Spleen (tissue), 11 donors: ENCODE data around the gene HMX2. TPM values are rescaled to one million over a fixed set of nuclear protein-coding genes. Genes with fewer than 3 reads are reported as not detected.

Source experiments
- DNase-seq: peaks from one replicate; pipeline ENCODE4 v3.0.0-alpha.2; 2020
- H3K27ac ChIP-seq, 8 donors: fragments of 200-600 bp; sonication (generic) in 7 of 8; 1 replicate in 4 of 8; 2 replicates in 4 of 8; pipeline versions ENCODE4 v1.5.0 to v1.8.0; 2016 to 2021; ENCODE audit warnings: inconsistent platforms in 4 of 8, mild to moderate bottlenecking in 4 of 8, moderate library complexity in 1 of 8
- H3K27me3 ChIP-seq, 7 donors: fragments of 200-600 bp; sonication (generic) in 6 of 7; replicated peaks in 1 of 7; 1 replicate in 4 of 7; 2 replicates in 3 of 7; pipeline versions ENCODE4 v1.5.0 to v1.8.0; 2016 to 2021; ENCODE audit warnings: inconsistent platforms in 3 of 7, mild to moderate bottlenecking in 1 of 7
- H3K36me3 ChIP-seq, 6 donors: fragments of 200-600 bp; sonication (generic) in 5 of 6; 1 replicate in 4 of 6; 2 replicates in 2 of 6; pipeline versions ENCODE4 v1.5.0 to v1.8.0; 2016 to 2021; ENCODE audit warnings: inconsistent platforms in 2 of 6
- H3K4me1 ChIP-seq, 6 donors: fragments of 200-600 bp; sonication (generic) in 5 of 6; 1 replicate in 3 of 6; 2 replicates in 3 of 6; pipeline versions ENCODE4 v1.5.0 to v1.8.0; 2016 to 2021; ENCODE audit warnings: inconsistent platforms in 3 of 6
- H3K4me3 ChIP-seq, 8 donors: fragments of 200-600 bp; sonication (generic) in 7 of 8; 1 replicate in 4 of 8; 2 replicates in 4 of 8; pipeline versions ENCODE4 v1.5.0 to v1.8.0; 2016 to 2021; ENCODE audit warnings: inconsistent platforms in 4 of 8, mild to moderate bottlenecking in 4 of 8, moderate library complexity in 2 of 8
- H3K9me3 ChIP-seq, 8 donors: fragments of 200-600 bp; sonication (generic) in 7 of 8; 1 replicate in 4 of 8; 2 replicates in 4 of 8; pipeline versions ENCODE4 v1.5.0 to v1.8.0; 2016 to 2021; ENCODE audit warnings: inconsistent platforms in 4 of 8
- POLR2A ChIP-seq, 3 donors: fragments of 450-650 bp; IDR thresholded peaks; one replicate each; pipeline ENCODE4 v1.5.1; 2017; ENCODE audit warnings: antibody characterized with exemption in 3 of 3, mild to moderate bottlenecking in 1 of 3
- POLR2AphosphoS5 ChIP-seq, 3 donors: sonication (generic); formaldehyde crosslinking; IDR thresholded peaks; one replicate each; pipeline ENCODE4 v1.5.1; 2017; ENCODE audit warnings: antibody characterized with exemption in 3 of 3
- WGBS, 5 donors: extraction: QIAGEN DNeasy Blood & Tissue Kit in 3 of 5; methylation state at CpG; one replicate each; pipeline versions ENCODE4 v1.1.5 to v1.1.7; 2013 to 2018; 5-methylcytosine and 5-hydroxymethylcytosine counted together
- intact Hi-C: fragments of 100-400 bp; cut with DNase I; formaldehyde crosslinking; loops from one replicate; pipeline ENCODE4 v1.15.0; 2023; ENCODE audit warnings: low total_unique reads
- polyA plus RNA-seq, 3 donors: library from polyadenylated mRNA; stranded (reverse); fragments of 200-250 nt; gene quantifications; one replicate each; pipeline ENCODE4 v1.2.1, GENCODE V29; 2013
- total RNA-seq, 7 donors: library from RNA; depleted of rRNA in 3 of 7; stranded (reverse); fragments of >200 nt in 3 of 7; fragmentation: NEBNext Ultra II Directional in 4 of 7; extraction: Animal tissue kit (Norgen Biotek cat#: 25700) in 4 of 7; gene quantifications; one replicate each; pipeline versions ENCODE4 v1.1.0 to v1.2.1, GENCODE V29; 2016 to 2021
- TF ChIP-seq, protein P1 (sequence below), 11 experiments: fragments of 200-600 bp in 7 of 11; fragments of 450-650 bp in 4 of 11; sonication (generic) in 4 of 11; IDR thresholded peaks in 8 of 11; conservative IDR thresholded peaks in 3 of 11; 1 replicate in 7 of 11; 2 replicates in 4 of 11; pipeline versions ENCODE4 v1.4.0 to v1.8.0; 2016 to 2021; ENCODE audit warnings: antibody characterized with exemption in 11 of 11, inconsistent platforms in 4 of 11, mild to moderate bottlenecking in 1 of 11
- donor health status: healthy with polysubstance abuse.
- donor health status: DM: no; HTN: no; CAD: no; lungs with moderate emphysema.
- donor health status: DM: no; HTN: no; CAD: no.
- donor health status: Bipolar disorder and iron deficiency.
- donor health status: healthy.
- donor health status: DM: no; HTN: no; CAD: no.
- donor health status: DM: yes; HTN: yes; CAD: no.

The HMX2 gene
- total and polyA plus RNA-seq, 10 donors: 0.08 TPM; not detected in 9

DNA sequence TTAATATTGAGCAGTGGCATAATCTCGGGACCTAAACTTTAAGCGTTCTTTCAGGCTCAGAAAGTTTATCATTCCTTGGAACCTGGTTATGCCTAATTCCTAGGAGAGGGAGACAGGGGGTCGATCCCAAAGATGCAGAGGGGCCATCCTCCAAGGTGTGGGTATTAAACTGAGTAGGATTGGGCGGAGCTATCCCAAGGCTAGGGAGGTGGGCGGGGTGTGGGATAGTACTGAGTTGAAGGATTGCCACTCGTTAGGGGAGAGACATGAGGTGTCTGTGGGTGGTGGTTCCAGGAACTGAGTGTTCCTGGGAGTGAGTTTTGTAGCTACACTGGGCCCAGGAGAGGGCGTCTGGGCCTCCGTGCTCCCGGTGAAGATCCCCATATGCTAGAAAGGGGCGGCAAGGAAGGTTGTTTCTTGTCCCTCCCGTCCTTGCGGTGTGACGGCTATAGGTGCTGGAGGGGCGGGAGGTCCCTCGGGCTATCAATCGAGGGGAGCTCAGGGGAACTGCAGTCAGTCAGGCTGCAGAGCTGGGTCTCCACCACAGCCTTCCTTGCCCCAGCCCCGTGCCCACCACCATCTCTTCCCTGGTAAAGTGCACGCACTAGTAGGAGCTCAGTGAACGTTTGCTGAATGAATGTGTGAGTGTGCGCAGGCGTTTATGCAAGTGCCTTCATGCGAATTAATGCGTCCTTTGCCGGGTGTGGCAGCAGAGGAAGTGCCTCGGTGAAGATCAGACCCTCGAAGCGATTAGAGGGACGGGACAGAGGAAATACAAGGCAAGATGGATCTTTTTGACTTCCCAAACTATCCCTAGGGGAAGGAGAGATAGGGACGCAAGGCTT lies 3.0 kb upstream of the HMX2 start:
- intact Hi-C loops: no loop called here

DNA sequence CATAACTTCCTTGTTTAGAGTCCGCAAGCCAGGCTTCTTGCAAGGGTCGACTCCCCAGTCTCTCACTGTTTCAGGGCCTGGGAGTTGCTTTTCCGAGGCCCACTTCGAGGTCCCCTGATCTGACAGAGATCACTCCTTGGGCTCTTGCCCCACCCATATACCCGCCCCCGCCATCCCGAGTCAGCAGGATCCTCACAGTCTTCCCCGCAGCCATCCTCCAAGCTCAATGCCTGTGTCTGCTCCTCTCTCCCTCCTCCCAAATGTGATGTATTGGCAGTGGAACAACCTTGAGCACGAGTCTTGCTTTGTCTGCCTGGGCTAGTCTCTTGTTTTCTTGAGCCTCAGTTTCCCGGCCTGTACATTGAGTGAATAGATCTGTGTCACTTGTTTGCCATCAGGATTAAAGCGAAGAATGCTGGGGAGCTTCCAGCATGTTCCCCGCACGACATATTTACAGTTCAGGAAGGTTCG lies 2.4 kb upstream of the HMX2 start:
- H3K9me3 ChIP-seq: no peaks in the 10 kb centered on the region
- H3K4me1 ChIP-seq: peaks cover 27 to 83% (median 74%) of the 10 kb centered on the region in 6 donors
- H3K36me3 ChIP-seq: no peaks in the 10 kb centered on the region
- no peak overlapping the region for H3K27ac ChIP-seq
- peak overlapping the region in 3 of 8 donors; percentile 3 to 49 (median 13) for H3K4me3 ChIP-seq
- H3K27me3 ChIP-seq: peaks cover 45 to 100% (median 100%) of the 10 kb centered on the region in 7 donors
- 8 to 13% (median 8%) methylated on average over 14 of the region's 14 CpGs for WGBS, 5 donors
- intact Hi-C loops: no loop called here
- no peak for DNase-seq
- no peak for TF ChIP-seq POLR2AphosphoS5 (IDR thresholded peaks at IDR 0.05)
- TF ChIP-seq, protein P1, sequence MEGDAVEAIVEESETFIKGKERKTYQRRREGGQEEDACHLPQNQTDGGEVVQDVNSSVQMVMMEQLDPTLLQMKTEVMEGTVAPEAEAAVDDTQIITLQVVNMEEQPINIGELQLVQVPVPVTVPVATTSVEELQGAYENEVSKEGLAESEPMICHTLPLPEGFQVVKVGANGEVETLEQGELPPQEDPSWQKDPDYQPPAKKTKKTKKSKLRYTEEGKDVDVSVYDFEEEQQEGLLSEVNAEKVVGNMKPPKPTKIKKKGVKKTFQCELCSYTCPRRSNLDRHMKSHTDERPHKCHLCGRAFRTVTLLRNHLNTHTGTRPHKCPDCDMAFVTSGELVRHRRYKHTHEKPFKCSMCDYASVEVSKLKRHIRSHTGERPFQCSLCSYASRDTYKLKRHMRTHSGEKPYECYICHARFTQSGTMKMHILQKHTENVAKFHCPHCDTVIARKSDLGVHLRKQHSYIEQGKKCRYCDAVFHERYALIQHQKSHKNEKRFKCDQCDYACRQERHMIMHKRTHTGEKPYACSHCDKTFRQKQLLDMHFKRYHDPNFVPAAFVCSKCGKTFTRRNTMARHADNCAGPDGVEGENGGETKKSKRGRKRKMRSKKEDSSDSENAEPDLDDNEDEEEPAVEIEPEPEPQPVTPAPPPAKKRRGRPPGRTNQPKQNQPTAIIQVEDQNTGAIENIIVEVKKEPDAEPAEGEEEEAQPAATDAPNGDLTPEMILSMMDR (IDR thresholded peaks at IDR 0.05 in 8 of 11, conservative IDR thresholded peaks at IDR 0.05 in 3 of 11): no peak

More for the DNA sequence above, 3.0 kb upstream of the HMX2 start:
- no peak overlapping the region for H3K27ac ChIP-seq
- no peaks in the 10 kb centered on the region for H3K9me3 ChIP-seq
- no peaks in the 10 kb centered on the region for H3K36me3 ChIP-seq
- H3K4me1 ChIP-seq: peaks cover 20 to 83% (median 74%) of the 10 kb centered on the region in 6 donors
- no peak for TF ChIP-seq POLR2AphosphoS5 (IDR thresholded peaks at IDR 0.05)
- no peak for TF ChIP-seq POLR2A (IDR thresholded peaks at IDR 0.05)
- TF ChIP-seq, protein P1 (IDR thresholded peaks at IDR 0.05 in 8 of 11, conservative IDR thresholded peaks at IDR 0.05 in 3 of 11): no peak
- 2 to 7% (median 5%) methylated on average over 19 to 29 of the region's 29 CpGs for WGBS, 5 donors
- H3K27me3 ChIP-seq: peaks cover 44 to 100% (median 100%) of the 10 kb centered on the region in 7 donors
- no peak for DNase-seq
- peak overlapping the region in 1 of 8 donors; percentile 16 for H3K4me3 ChIP-seq

DNA sequence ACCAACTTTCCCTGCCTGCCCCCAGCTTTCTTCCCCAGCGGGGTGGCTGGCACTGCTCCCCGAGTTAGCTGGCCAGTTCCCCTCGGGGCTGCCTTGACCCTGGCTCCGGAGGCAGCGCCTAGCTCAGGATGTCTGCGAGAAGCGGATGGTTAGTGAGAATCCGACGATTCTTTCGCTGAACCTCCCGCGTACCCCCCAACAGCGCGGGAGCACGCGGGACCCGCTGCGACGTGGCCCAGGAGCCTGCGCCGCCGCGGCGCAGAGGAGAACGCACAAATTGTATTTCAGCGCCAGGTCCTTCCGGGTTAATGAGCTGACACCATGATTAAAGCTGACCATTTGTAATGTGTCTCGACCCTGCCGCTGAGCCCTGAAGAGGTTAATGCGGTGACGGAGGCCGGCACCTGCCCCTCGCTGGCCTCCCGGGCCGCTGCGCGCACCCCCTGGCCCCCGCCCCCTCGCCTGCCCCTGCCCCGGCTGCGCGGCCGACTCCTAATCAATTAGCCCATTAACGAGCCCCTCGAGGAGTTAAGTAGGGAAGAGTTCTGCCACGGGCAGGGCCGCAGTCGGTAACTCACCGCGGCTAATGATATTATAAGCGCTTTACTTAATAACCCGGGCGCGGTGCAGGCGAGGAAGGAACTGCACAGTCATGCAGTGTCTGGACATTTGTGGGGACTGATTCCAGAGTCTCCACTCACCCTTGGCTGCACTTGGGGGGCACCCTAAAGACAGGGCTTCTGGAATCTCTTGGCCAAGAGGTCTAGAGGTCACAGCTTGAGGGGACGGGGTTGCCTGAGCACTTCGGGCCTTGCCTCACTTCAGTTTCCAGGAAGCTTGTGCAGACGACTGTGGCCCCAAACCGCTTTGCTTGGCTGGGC lies 1.7 kb upstream of the HMX2 start:
- peaks cover 34 to 87% (median 81%) of the 10 kb centered on the region in 6 donors for H3K4me1 ChIP-seq
- H3K36me3 ChIP-seq: no peaks in the 10 kb centered on the region
- peak overlapping the region in 5 of 8 donors; percentile 3 to 49 (median 13) for H3K4me3 ChIP-seq
- H3K9me3 ChIP-seq: no peaks in the 10 kb centered on the region
- peaks cover 45 to 100% (median 100%) of the 10 kb centered on the region in 7 donors for H3K27me3 ChIP-seq
- 2 to 12% (median 3%) methylated on average over 39 to 59 of the region's 59 CpGs for WGBS, 5 donors
- intact Hi-C loops: no loop called here
- no peak for DNase-seq
- H3K27ac ChIP-seq: no peak overlapping the region
- TF ChIP-seq POLR2AphosphoS5 (IDR thresholded peaks at IDR 0.05) (no peak), POLR2A (IDR thresholded peaks at IDR 0.05) (no peak)
- TF ChIP-seq, protein P1 (IDR thresholded peaks at IDR 0.05 in 8 of 11, conservative IDR thresholded peaks at IDR 0.05 in 3 of 11): no peak
